Stimulated activated CD8-positive, alpha-beta memory T cell treated with anti-CD3 and anti-CD28 coated beads, Interleukin-2, amount 100 ng/mL, for 48 hours (primary cell): ENCODE measurements around the gene PABPC1L.

Experiments
- DNase-seq, 2 donors: peaks; one replicate each; pipeline ENCODE4 v3.0.0-alpha.2; 2020; ENCODE audit warnings: low read depth in 2 of 2

The PABPC1L gene

GRCh38 chr20:44966030-44966961 lies 56.4 kb downstream of the PABPC1L start, which contains the start of gene STK4:
Gene STK4, plus strand, starts transcription at chr20:44966512. Its CDS starts 57 bp downstream, at chr20:44966569.
- peak; percentile 92 for DNase-seq

GRCh38 chr20:44967207-44967807 lies 57.4 kb downstream of the PABPC1L start:
- DNase-seq, result no peak

DNA sequence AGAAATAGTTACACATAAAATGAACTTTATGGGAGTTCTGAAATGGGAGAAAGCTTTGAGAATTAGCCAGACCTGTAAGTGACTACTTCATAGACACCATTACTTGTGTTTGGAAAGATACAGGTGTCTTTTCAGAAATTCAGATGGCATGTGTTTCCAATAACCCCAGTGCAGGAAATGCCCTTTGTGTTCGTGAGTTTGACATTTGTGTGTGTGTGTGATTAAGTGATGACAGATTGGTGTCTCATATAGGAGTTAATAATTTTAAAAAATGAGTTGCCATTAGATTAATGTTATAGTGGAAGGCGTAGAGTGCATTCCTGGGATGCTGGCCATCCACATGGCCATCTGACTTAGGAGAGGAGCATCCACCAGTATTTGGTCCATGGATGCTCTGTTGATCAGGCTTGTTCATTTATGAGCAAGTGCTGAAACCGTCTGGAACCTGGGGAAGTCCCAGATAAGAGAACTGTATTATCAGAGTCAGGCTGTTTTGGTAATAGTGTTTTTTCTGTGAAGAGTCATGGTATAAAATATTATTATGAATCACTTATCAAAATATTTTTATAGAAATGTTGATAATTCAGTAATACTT lies 59.5 kb downstream of the PABPC1L start:
- no peak for DNase-seq

GRCh38 chr20:44970243-44970757 lies 60.4 kb downstream of the PABPC1L start:
- DNase-seq, result no peak

GRCh38 chr20:44973053-44973452 lies 63.2 kb downstream of the PABPC1L start:
- no peak for DNase-seq

GRCh38 chr20:44976698-44977097 lies 66.8 kb downstream of the PABPC1L start:
- no peak for DNase-seq

- peak in 1 of 2 donors; percentile 31 for DNase-seq
Measured at GRCh38 chr20:44979090-44979621, 69.3 kb downstream of the PABPC1L start.

DNA sequence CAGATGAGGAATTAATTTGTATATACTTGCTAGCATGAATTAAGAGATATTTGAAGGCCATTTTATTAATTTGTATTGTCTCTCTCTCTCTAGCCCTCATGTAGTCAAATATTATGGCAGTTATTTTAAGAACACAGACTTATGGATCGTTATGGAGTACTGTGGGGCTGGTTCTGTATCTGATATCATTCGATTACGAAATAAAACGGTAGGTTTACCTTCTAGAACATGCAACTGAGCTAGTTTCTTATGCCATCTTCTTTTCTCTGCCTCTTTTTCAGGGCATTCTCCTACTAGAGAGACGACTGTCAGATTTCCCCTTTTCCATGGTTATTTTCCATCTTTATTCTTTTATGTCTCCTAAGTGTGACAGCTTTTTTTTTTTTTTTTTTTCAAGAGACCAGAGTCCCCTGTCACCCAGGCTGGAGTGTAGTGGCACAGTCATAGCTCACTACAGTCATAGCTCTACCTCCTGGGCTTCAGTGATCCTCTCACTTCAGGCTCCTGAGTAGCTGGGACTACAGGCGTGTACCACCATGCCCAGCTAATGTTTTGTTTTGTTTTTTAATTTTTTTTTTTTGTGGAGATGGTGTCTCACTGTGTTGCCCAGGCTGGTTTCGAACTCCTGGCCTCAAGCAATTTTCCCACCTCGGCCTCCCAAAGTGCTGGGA lies 72.0 kb downstream of the PABPC1L start:
- DNase-seq, result no peak

- DNase-seq, result no peak
Measured at GRCh38 chr20:44983093-44983674, 73.3 kb downstream of the PABPC1L start.

- DNase-seq, result no peak
Measured at GRCh38 chr20:44988631-44989171, 78.8 kb downstream of the PABPC1L start.
